ENCODE data around the gene LOC128125822.
"Not testable (repeated sequence)": the region's sequence is repeated elsewhere in the genome, so short reads cannot be mapped to it uniquely, and the experiment has no call there.

LOC128125822 gene

DNA sequence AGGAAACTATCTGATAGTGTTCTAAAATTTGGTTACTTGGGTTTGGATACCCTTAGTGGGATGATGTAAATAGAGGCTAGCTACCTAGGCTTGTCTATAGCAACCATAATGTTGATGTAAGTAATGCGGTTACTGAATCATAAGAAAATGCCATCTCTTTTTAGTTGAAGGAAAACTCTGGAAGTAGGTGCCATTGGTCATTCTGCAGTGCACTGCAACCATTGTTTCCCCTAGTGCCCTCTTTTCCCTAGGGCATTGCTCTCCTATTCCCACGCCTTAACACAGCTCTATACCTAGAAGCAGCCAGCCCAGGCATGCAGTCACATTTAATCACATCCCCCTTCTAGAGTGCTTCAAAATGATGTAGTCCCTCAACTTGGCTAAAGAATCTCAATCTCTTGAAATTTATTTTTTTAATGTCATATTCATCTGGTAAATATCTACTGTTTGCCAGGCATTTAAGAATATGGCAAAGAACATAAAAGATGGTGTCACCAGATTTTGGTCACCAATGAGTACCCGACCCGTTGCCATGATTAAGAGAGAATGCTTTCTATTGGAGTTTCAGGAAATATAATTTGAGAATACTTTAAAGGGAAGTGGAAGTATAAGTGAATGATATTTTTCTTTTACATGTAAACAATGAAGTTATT is 10.4 kb downstream of the LOC128125822 start:
- no peak for DNase-seq

DNA sequence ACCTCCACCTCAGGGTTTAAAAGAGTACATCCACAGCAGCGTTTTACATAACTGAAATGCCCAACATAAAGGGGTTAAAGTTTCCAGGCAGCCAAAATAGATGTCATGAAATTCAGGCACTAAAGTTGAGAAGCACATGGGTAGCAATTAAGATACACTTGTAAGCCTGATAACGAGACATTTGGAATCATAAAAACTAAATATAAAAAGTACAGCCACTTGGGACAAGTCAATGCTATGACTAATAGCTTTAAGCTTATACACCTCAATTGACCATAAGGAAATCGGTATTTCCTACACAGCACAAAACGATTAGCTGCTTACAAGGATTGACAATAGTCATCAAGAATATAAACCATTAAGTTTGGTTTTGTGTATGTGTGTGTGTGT is 11.8 kb downstream of the LOC128125822 start:
- DNase-seq: no peak

- no peak for DNase-seq
Measured at GRCh38 chr6:63584566-63584965, 12.3 kb downstream of the LOC128125822 start.

DNA sequence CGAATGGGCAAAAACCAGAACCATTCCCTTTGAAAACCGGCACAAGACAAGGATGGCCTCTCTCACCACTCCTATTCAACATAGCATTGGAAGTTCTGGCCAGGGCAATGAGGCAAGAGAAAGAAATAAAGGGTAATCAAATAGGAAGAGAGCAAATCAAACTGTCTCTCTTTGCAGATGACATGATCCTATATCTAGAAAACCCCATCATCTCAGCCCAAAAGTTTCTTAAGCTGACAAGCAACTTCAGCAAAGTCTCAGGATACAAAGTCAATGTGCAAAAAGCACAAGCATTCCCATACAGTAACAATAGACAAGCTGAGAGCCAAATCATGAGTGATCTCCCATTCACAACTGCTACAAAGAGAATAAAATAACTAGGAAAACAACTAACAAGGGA is 13.4 kb downstream of the LOC128125822 start:
- DNase-seq: not testable (repeated sequence)

DNA sequence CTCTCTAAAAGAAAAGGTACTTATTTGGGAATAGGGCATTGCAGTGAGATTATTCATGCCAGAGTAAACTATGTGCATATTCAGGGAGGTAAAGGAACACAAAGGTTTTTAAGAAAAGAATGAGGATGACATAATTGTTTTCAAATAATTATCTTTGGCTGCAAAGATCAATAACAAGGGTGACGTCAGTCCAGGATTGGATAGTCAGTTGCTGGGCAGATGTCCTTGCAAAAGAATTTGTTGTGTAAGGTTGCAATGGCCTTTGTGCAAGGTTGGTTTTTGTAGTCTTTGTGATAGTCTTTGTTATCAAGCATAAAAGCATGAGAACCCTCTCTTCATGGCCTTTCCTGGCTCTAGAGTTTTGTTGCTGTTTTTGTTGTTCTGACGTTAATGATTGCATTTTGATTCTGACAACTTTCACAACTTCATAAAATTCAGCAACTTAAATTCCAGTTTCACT is 17.7 kb downstream of the LOC128125822 start:
- DNase-seq: no peak

GRCh38 chr6:63592886-63593285 is 20.6 kb downstream of the LOC128125822 start:
- no peak for DNase-seq

- DNase-seq: peak in 1 of 14 donors; percentile 30
Measured at GRCh38 chr6:63597141-63598048, 25.1 kb downstream of the LOC128125822 start.

DNA sequence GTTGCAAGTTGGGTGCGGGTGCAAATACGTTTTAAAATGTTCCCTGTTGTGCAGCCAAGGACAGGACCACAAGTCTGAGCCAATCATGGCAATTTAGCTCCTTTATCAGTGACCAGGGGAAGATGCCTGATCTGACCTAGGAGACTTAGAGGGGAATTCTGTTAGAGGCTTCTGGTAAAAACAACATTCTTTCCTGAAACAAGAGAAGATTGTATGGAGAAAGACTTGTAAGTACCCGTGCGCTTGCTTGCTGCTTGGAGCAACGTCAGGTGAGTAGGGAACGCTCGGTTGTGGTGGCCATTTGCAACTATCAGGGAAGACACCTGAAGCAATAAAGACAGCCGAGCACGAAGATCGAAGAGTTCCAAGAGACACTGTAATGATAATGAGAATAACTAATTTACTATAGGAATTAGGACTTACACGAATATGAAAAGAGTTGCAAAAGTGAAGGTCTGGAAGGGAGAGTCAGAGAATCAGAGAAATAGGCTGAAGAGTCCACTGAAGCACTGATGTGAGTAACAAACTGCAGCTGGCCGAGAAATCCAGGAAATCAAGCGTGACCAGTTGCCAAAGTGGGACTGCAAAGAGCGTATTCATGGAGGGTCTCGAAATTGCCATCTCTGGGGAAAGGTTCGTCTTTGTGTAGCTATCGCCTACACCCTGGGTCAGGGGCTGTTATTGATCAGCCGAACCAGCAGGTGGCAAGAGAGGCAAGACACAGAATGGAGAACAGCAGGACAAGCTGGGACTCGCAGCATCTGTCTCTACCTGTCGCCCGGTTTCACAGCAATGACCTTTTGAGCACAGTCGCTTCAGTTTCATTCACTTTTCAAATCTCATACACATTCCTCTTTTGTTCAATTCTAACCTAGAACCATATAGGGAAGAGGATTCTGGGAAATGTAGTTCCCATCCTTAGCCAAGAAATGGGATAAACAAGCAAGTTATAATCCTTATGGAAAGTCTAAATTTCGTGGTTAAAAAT is 26.1 kb downstream of the LOC128125822 start:
- peak in 13 of 14 donors; percentile 3 to 78 (median 48) for DNase-seq

- DNase-seq: no peak
Measured at GRCh38 chr6:63599243-63599642, 27.0 kb downstream of the LOC128125822 start.

- DNase-seq: no peak
Measured at GRCh38 chr6:63600136-63600535, 27.9 kb downstream of the LOC128125822 start.

- DNase-seq: no peak
Measured at GRCh38 chr6:63609231-63609630, 37.0 kb downstream of the LOC128125822 start.

DNA sequence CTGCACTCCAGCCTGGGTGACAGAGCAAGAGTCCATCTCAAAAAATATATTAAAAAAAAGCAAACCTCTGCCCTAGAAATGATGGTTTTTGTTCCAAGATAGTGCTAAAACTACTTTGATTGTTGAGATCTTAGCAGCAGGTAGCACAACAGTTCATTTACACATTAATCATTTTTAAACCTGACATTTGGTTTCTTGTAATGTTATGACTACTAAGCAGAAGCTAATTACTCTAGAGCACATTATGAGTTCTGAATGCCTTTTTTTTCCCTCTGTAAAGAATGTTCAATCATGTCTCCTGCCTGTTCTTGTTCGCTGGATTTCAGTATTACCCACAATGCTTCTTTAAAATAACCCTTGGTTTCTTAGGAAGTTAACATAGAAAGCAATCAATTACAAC is 38.7 kb downstream of the LOC128125822 start:
- no peak for DNase-seq

DNA sequence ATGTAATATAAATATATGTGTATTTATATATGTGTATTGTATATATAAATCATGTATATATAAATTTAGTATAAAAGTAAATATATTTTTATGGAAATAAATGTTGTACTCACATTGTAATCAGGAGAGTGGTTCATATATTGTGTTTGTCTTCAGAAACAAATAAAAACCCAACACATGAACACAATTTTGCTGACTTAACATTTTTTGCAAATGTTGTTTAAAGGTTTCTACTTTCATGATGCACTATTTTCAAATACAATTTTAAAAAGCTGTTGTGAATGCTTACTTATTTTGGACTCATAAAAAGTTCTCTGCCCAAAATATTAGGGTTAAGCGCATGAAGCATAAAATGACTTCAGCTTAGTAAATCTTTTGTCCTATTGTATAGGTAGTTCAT is 39.3 kb downstream of the LOC128125822 start:
- no peak for DNase-seq

DNA sequence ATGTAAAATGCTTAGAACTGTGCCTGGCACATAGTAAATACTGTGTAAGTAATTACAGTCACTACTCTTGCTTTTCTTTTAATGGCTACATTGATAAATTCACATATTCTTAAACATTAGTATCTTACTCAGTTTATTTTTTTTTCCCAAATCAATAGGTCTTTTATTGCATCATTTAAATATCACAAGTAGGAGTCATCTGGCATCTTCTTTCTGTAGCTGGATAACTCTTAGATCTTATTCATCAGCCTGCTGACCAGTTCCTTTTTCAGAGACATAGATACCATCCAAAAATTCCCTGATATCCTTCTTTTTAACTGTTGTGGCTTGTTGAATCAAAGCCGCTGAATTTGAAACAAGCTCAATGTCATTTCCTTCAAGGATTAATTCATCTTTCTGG is 43.3 kb downstream of the LOC128125822 start:
- no peak for DNase-seq
